Measurements from ENCODE around the gene LPO.
A peak's percentile ranks its signal among the peaks of the same experiment; 100 is the strongest.

The LPO gene

DNA sequence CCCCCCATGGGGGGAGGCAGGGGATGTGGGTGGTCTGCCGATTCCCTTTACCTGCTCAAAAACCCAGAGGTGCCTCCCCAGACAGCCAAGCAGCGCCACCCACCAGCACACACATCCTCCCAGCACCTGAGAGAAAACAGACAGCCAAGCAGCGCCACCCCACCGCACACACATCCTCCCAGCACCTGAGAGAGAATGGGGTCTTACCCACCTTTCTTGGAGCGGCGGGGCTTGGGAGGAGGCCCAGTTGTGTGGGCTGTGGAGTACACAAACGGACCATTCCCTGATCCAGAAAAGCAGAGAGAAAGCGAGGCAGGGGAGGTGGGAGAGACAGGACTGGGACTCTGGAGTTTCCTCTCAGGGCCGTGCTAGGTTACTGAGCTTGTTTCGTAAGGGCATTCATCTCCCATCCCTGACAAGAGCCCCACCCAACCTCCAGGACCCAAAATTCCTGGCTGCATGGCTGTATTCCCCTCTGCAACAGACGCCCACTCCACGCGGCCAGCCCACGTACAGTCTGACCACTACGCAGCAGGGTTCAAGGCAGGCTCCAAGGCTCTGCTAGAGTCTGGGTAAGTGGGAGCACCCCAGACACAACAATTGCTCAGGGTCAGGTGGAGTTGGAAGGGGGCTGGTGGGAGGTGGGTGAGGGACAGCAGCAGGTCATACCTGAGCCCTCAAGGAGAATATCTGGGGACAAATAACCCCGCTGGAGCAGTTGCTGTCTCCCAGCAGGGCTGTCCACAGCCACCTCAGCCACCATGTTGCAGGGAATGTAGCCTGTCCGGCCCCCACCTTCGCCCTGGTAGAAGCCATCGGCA, 68.0 kb downstream of the LPO start:
- no peak for DNase-seq

DNA sequence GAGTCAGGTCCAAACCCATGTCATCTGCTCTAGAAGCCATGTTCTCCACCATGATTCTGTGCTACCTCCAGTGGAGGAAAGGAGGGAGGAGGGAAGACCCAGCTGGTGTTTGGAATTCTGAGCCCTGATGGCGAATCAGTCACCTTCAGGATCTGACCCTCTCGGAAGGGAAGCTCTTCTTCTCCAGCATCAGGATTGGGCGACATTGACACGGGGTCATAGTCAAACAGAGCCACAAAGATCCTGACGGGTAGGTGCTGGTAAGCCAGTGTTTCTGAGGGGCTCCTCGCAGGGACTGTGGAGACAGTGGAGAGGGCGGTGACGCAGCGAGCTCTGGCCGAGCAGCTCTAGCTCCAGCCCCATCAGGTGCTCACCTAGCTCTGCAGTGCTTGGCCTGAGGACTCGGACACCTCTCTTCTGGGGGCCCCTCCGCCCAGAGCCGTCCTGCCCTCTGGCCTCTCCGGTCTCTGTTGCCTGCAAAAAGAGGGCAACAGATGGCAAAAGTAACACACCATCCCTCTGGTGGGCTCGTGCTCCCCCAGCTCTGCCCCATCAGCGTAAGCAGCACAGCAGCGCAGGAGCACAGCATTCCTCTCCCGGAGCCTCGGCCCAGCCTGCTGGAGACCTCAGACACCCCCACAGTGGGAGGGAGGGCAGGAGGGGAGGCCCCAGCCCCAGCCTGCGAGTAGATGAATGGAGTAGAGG, 69.2 kb downstream of the LPO start:
- DNase-seq = no peak

DNA sequence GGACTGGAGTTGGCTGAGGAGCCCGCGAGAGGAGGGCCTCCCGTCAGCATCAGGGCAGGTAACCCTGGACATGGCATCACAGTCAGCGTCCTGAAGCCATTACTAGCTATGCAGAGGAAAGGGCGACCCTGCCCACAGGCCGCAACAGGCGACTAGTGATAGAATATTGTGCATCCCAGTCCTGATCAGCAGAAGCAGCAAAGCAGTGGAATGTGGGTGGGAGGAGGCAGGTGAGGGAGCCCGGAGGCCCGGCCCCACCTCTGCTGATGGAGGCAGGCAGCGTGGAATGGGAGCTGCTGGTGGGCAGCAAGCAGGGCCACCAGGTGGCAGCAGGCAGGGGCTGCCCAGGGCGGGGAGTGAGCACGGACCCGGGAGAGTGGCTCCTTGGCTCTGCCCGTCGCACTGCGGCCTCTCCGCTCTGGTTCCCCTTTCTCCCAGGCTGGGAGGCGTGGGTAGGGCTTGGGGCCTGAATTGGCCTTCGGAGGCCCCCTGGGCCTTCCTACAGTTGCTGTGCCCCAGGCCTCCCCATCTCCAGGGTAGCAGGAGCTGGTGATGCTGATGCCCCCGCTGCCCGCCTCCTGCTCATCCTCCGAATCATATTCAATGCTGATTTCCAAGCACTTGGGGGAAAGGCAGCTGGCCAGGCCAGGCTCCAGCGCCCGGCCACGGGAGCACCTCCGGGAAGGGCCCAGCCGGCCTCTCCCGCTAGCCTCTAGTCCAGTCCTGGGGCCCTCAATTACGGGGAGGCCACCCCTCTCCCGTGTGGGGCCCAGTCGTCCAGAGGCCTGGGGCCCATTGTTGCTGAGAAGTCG, 70.0 kb downstream of the LPO start:
- DNase-seq = no peak

DNA sequence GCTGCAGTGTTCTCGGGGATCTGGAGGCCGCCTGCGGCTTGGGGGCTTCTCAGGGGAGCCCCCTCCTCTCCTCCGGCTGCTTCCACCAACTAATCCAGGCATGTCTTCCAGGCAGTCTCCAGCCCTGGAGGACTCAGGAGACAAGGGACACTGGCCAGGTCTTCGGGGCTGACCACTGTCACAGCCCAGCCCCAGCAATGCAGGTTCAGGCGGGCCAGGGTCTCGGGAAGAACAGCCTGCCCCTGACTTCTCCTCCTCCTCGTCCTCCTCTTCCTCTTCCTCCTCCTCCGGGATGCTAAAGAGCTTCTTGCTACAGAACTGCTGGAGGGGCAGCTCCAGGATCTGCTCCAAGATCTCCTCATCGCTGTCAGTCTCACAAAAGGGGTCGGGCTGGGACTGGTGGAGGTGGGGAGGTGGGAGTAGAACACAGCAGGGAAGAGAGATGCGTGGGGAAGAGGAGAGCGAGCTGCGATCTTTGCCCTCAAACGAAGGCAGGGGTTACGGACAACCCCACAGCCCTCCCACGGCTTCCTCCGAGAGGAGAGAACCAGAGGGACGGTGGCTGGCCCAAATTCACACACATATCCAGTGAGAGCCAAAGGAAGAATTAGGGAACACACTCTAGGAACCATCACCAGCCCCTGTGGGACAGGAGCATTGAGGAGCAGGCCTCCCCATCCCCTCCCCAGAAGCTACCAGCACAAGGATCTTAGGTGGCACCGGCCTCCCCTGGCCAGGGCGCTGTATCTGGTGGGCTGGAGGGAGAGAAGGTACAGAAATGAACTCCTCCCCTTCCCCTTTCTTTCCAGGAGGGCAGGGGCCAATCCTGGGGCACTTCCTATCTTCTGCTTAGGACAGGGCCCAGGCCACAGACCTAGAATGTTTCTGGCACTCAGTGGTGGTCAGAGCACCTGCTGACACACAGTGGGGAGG, 70.9 kb downstream of the LPO start:
- DNase-seq = no peak

DNA sequence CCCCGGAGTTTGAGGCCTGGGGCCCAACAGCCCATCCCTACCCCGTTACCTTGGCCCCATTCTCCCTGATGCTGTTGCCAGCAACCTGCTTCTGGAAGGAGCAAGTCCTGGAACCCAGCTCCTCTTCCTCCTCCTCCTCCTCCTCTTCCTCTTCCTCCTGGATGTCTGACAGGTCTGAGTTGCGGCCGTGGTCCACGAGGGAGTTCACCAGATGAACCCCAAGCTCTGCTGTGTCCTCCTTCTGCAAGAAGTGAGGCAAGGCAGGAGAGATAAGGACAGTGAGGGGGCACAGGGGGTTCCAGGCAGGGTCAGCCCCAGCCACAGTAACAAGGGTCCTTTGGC, 71.5 kb downstream of the LPO start:
- no peak for DNase-seq

DNA sequence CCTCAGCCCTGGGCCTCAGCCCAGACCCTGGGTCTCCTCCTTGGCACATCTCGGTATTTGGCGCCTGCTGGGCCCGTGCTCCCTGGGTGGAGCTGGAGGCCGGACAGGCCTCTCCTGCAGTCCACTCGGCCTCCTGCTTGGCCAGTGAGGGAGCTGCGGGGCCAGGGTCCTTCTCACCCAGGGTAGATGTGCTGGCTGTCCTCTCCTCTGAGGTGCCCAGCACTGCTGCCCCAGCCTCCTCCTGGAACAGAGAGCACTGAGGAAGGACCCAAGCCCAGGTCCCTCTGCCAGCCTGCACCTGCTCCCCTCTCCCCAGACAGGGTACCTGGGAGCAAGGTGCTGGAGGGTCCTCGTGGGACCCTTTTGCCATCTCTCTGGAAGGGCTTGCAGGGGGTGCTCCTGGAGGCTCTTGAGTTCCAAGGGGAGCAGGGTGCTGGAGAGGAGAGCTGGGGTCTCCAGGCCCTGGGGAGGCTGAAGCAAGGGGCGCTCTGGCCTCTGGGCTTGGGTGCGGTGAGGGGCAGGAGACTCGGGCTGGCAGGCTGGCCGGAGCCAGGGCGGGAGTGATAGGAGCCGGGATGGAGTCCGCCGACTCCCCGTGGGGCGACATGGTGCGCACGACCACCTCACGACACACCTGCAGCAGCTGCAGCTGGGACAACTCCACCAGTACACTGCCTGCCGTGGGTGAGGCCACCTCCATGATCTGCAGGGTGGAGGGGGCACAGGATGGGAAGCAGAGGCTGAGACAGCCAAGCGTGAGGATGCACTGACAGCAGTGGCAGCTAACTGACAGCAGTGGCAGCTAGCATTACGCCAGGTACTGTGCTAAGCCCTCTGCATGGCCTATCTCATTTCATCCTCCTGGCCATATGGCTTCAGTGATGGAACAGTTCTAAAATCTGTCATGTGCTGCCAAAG, 72.4 kb downstream of the LPO start:
- no peak for DNase-seq

DNA sequence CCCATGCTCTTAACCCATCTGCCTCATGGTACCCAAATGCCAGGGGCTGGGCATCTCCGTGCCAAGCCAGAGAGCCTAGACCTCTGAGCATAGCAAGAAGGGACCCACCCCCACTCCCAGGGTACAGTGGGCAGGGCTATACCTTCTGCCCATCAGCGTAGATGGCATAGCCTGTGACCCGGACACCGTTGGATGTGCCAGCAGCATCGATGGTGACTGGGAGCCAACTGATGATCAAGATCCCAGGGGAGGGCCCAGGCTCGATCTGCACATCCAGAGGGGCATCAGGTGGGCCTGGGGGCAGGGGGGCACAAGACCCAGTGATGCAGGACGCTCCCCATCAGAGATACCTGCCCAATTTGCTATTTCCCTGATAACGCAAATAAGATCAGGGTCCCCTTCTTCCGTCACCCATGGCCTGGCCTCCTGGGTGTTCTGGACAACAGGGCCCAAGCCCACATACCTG, 73.1 kb downstream of the LPO start:
- DNase-seq = no peak

DNA sequence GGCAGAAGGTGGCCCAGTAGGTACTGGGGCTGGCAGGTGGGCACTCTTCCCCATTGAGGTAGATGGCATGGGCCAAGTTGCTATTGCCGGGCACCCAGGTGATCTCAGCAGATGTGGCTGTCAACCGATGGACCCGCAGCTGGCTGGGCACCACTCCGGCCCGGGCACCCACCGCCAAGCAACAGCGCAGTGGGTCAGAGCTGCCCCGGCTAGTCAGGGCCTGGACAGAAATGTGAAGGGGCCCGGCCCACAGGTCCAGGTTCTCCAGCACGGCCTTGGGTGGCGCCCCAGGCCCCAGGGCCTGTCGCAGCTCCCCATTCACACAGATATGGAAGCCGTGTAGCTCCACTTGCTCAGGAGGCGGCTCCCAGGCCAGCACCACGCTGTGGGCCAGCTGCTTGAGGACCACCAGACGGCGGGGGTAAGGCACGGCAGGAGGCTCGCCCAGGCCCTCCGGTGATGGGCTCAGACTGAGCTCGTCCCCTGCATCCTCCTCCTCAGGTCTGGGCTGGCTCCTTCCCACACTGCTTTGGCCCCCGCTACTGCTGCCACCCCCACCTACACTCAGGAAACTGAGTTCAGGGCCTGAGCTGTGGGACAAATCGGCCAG, 73.7 kb downstream of the LPO start:
- DNase-seq = no peak

DNA sequence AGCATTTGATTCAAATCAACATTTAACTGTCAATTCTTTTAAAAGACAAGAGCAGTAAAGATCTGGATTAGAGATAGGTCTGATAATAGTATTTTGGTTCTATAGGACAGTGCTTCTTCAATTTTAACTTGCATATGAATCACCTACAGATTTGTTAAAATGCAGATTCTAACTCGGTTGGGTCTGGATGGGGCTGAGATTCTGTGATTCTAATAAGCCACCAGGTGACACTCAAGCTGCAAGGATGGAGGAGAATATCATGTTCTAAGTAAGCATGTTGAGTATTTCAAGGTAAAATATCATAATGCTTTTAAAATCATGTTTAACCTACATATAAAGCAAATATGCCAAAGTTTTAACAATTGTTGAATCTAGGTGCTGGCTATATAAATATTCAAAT, 74.4 kb downstream of the LPO start:
- DNase-seq = no peak

DNA sequence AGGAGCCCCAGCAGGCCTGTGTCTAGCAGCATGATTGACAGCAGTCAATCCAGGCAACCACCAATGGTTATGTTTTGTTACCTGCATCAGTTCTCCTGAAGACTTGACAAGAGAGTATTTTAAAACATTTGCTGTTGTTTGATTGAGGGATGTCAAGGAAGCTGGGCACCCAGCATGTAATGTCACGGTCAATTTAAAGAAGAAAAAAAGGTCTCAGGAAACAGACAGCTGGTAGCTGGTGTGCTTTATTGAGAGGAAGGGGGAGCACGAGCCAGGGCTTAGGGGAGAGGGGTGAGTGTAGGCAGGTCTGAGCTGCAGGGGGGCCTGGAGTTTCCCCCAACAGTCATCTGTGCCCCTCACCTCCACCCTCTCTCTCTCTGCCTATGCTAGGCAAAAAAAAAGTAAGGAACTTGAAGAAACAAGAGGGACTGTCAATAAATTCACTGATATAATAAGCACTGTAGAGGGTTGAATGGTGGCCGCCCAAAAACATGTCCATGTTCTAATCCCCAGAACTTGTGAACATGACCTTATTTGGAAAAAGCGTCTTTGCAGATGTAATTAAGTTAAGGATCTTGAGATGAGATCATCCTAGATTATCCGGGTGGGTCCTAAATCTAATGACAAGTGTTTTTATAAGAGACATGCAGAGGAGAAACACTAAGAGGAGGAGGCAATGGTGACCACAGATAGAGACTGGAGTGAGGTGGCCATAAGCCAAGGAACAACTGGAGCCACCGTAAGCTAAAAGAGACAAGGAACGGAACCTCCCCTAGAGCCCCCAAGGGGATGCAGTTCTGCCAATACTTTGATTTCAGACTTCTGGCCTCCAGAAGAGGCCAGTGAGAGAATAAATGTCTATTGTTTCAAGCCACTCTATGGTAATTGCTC, 75.7 kb downstream of the LPO start:
- DNase-seq = no peak

DNA sequence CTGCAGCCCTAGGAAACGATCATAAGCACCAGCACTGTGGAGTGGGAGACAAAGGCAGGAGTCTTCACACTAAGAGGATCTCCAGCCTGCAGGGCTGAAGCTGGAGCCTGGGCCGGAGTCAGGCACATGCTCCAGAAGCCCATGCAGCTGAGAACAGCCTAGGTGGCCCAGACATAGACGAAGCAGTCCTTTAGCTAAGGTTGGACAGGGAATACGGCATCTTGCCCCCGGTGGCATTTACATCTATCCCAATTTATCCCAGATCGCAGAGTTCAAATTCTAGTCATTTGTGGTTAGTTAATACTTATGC, 76.3 kb downstream of the LPO start:
- DNase-seq = no peak

DNA sequence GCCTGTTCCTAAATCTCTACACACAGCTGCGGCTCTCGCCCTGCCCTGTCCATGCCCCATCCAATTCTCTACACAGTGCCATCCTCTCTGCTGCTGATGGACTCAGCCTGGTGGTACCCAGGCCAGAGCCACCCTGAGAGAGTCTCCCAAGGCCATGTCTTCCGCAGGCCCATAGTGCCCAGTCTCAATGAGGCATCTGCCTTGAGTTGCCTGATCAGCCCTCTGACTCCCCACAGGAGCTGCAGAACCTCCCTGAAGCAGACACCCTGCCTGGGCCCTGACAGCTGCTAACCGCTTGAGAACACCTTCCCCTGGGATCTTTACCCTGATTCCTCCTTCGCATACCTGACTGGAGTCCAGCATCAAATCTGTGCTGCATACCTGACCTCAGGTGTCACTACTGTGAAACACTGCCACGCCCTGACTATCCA, 76.9 kb downstream of the LPO start:
- DNase-seq = peak in 1 of 2 donors; percentile 11

DNA sequence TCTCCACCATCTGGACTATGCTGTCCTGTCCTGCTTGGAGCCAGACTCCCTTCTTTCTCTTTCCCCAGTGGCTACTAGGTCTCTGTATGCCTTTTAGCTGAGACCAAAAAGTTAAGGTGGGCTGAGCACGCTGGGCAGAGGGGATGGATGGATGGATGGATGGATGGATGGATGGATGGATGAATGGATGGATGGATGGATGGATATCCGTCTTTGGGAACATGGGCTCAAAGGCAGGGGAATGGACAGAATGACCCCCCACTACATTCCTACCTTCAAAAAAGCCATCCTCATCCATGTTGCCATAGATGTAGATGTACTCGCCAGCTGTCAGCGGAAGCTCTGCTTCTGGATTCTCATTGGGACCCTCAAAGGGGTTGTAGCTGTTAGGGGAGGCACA, 77.4 kb downstream of the LPO start:
- peak in 1 of 2 donors; percentile 11 for DNase-seq

DNA sequence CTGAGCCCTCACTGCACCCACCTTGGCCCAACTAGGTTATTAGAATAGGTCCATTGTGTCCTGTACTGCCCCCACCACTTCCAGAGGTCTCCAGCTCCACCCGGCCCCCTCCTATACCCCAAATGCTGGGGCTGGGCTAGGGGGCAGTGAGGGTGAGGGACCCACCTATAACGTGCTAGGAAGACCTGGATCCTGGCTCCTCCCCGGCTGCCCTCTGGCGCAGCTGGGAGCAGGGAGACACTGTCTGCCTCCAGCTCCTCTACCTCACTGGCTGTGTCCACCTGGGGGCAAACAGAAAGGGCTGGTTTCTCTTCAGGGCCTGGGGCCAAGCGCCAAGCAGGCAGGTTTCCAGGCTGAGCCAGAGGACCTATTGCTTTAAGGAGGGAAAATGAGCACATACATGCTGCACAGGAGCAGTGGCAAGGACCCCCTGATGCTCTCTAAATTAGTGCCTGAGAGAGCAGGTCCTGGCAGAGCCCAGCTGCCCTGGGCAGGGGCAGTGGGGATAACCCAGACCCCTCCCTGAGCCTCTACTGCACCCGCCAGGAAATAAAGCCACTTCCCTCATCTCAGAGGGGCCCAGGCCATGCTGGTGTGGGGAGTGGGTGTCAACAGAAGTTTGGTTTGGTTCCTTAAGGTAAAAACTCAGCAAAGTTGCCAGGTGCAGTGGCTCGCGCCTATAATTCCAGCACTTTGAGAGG, 78.0 kb downstream of the LPO start:
- DNase-seq = peak in 1 of 2 donors; percentile 15

DNA sequence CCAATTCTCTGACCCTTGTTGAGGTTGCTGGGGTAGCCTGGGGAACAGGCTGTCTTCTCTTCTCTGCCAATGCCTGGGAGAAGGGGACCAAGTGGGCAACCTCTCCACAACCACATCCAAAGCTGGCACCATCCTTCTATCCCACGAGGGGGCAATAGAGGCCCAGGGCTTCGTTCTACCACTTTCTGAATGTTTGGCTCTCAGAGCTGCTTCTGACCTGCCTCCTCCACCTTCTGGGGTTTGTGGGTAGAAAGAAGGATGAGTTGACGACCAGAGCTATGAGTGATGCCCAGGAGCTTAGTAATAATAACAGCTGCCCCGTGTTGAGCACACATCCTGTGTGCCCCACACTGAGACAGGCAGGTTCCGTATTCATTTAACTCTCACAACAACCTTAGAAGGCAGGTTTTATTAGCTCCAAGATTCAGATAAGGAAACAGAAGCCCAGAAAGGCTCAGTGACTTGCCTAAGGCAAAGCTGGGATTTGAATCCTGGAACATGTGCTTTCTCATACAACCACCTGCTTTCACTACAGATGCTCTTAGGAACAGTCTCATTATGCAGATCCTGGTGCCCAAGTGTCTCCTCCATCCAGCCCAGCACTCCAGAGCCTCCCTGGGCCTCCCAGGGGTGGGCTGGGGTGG, 79.2 kb downstream of the LPO start:
- DNase-seq = peak; percentile 67 to 76

DNA sequence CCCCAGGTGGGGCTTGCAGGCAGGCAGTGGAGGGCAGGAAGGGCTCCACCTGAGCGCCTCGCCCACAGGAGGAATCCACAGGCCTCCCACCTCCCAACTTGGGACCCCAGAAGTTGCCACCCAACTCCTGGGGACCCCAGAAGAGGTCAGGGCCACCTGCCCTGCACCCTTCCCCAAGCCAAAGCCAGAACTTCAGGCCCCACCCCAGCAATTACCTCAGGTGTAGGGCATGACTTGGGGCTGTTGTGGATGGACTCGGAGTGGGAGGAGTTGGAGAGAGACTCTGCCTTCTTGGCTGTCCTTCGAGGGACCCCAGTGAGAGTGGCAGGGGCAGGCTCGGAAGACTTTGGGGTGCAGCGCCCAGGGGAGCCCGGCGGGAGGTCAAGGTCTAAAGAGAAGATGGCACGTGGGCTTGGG, 79.7 kb downstream of the LPO start:
- DNase-seq = peak in 1 of 2 donors; percentile 16
